Panc1 (cell line): ENCODE data around the gene TMEM115.

Experiments used
- POLR2AphosphoS5 ChIP-seq: IDR thresholded peaks from 2 replicates; pipeline ENCODE4 v1.6.1; 2012; ENCODE audit warnings: mild to moderate bottlenecking, low read depth, low read length, moderate library complexity
- SIN3A ChIP-seq: IDR thresholded peaks from 2 replicates; pipeline ENCODE4 v1.6.1; 2012; ENCODE audit warnings: low read depth, mild to moderate bottlenecking, low read length, moderate library complexity, borderline replicate concordance; ENCODE audit not compliant: insufficient read depth
- TCF7L2 ChIP-seq: IDR thresholded peaks from 2 replicates; pipeline ENCODE4 v1.6.1; 2011; ENCODE audit warnings: mild to moderate bottlenecking, low read depth, low read length, inconsistent platforms
- TF ChIP-seq, protein P1 (sequence below): fragments of 450-650 bp; IDR thresholded peaks from 2 replicates; pipeline ENCODE4 v1.5.1; 2017; ENCODE audit warnings: mild to moderate bottlenecking
- TF ChIP-seq, protein P2 (sequence below), 2 experiments: IDR thresholded peaks; 2 replicates each; pipeline ENCODE4 v1.6.1; 2011 to 2012; ENCODE audit warnings: low read depth in 2 of 2, control low read depth in 1 of 2, low read length in 1 of 2, mild to moderate bottlenecking in 1 of 2, moderate library complexity in 1 of 2; ENCODE audit not compliant: insufficient read depth in 1 of 2

GRCh38 chr3:50334339-50335075, 24.8 kb downstream of the TMEM115 start:
- TF ChIP-seq, protein P1, sequence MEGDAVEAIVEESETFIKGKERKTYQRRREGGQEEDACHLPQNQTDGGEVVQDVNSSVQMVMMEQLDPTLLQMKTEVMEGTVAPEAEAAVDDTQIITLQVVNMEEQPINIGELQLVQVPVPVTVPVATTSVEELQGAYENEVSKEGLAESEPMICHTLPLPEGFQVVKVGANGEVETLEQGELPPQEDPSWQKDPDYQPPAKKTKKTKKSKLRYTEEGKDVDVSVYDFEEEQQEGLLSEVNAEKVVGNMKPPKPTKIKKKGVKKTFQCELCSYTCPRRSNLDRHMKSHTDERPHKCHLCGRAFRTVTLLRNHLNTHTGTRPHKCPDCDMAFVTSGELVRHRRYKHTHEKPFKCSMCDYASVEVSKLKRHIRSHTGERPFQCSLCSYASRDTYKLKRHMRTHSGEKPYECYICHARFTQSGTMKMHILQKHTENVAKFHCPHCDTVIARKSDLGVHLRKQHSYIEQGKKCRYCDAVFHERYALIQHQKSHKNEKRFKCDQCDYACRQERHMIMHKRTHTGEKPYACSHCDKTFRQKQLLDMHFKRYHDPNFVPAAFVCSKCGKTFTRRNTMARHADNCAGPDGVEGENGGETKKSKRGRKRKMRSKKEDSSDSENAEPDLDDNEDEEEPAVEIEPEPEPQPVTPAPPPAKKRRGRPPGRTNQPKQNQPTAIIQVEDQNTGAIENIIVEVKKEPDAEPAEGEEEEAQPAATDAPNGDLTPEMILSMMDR = no peak
- TF ChIP-seq POLR2AphosphoS5 (no peak), SIN3A (no peak), TCF7L2 (no peak)
- TF ChIP-seq, protein P2, sequence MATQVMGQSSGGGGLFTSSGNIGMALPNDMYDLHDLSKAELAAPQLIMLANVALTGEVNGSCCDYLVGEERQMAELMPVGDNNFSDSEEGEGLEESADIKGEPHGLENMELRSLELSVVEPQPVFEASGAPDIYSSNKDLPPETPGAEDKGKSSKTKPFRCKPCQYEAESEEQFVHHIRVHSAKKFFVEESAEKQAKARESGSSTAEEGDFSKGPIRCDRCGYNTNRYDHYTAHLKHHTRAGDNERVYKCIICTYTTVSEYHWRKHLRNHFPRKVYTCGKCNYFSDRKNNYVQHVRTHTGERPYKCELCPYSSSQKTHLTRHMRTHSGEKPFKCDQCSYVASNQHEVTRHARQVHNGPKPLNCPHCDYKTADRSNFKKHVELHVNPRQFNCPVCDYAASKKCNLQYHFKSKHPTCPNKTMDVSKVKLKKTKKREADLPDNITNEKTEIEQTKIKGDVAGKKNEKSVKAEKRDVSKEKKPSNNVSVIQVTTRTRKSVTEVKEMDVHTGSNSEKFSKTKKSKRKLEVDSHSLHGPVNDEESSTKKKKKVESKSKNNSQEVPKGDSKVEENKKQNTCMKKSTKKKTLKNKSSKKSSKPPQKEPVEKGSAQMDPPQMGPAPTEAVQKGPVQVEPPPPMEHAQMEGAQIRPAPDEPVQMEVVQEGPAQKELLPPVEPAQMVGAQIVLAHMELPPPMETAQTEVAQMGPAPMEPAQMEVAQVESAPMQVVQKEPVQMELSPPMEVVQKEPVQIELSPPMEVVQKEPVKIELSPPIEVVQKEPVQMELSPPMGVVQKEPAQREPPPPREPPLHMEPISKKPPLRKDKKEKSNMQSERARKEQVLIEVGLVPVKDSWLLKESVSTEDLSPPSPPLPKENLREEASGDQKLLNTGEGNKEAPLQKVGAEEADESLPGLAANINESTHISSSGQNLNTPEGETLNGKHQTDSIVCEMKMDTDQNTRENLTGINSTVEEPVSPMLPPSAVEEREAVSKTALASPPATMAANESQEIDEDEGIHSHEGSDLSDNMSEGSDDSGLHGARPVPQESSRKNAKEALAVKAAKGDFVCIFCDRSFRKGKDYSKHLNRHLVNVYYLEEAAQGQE (IDR thresholded peaks at IDR 0.05; ENCODE audit: insufficient read depth in 1 of 2, low read depth in 2 of 2, low read length in 1 of 2) = no peak
